Kidney (tissue), 14 donors: Measurements from ENCODE around the gene JHY. TPM values are rescaled to one million over a fixed set of nuclear protein-coding genes. Genes with fewer than 3 reads are reported as not detected.

ENCODE experiments used
- DNase-seq, 5 donors: peaks; one replicate each; pipeline ENCODE4 v3.0.0-alpha.2; 2013 to 2020
- FAIRE-seq: peaks from 2 replicates; lab custom pipeline; 2012; peaks lifted over from hg19 to GRCh38; lab: Jason Lieb, UNC
- H3K27ac ChIP-seq, 2 donors: one replicate each; pipeline ENCODE4 v1.7.0; 2013; ENCODE audit warnings: low read depth in 2 of 2, low read length in 2 of 2, inconsistent platforms in 1 of 2
- H3K27me3 ChIP-seq: one replicate; pipeline ENCODE4 v1.7.1; 2013; ENCODE audit warnings: low read length, inconsistent platforms; ENCODE audit not compliant: control insufficient read depth, insufficient read depth
- H3K36me3 ChIP-seq, 3 donors: one replicate each; pipeline versions ENCODE4 v1.7.0 to v1.7.1; 2013; ENCODE audit warnings: low read length in 3 of 3, control low read depth in 1 of 3, inconsistent platforms in 1 of 3; ENCODE audit not compliant: insufficient read depth in 3 of 3, control insufficient read depth in 2 of 3
- H3K4me1 ChIP-seq, 3 donors: one replicate each; pipeline versions ENCODE4 v1.7.0 to v1.7.1; 2013; ENCODE audit warnings: low read length in 3 of 3, inconsistent platforms in 1 of 3, low read depth in 1 of 3; ENCODE audit not compliant: control insufficient read depth in 2 of 3, insufficient read depth in 2 of 3
- H3K4me3 ChIP-seq, 3 donors: one replicate each; pipeline versions ENCODE4 v1.7.0 to v1.8.1; 2013; ENCODE audit warnings: low read length in 3 of 3, control low read depth in 1 of 3, inconsistent platforms in 1 of 3
- H3K9ac ChIP-seq, 3 donors: one replicate each; pipeline versions ENCODE4 v1.7.0 to v1.7.1; 2013; ENCODE audit warnings: low read length in 3 of 3, control low read depth in 1 of 3, inconsistent platforms in 1 of 3
- H3K9me3 ChIP-seq, 3 donors: one replicate each; pipeline versions ENCODE4 v1.7.0 to v1.7.1; 2013; ENCODE audit warnings: low read length in 3 of 3, control low read depth in 1 of 3, inconsistent platforms in 1 of 3; ENCODE audit not compliant: control insufficient read depth in 2 of 3, insufficient read depth in 1 of 3
- CTCF ChIP-seq: IDR thresholded peaks from 3 replicates; pipeline ENCODE4 v1.5.1; 2012; ENCODE audit warnings: mild to moderate bottlenecking, moderate library complexity, borderline replicate concordance; ENCODE audit not compliant: insufficient read depth; ENCODE audit errors: extremely low read depth
- intact Hi-C: fragments of 100-400 bp; cut with DNase I; formaldehyde crosslinking; loops from one replicate; pipeline ENCODE4 v1.11.1; 2022
- polyA plus RNA-seq: library from polyadenylated mRNA; stranded (reverse); fragments of 350-450 nt; fragmentation: Illumina TruSeq; extraction: RNeasy Lipid Tissue Mini Kit (QIAGEN cat#74804); gene quantifications from one replicate; pipeline ENCODE4 v1.2.3, GENCODE V29; 2014; ENCODE audit warnings: low read depth, low replicate concordance; ENCODE audit not compliant: insufficient read depth
- total RNA-seq: library from RNA; stranded (reverse); fragmentation: NEBNext Ultra II Directional; extraction: Animal tissue kit (Norgen Biotek cat#: 25700); gene quantifications from one replicate; pipeline ENCODE4 v1.2.1, GENCODE V29; 2021
- donor health status: control.
- donor health status: control.
- donor health status: control.
- donor health status: control.
- donor health status: control.
- donor health status: DM: yes; HTN: yes; CAD: no.
- donor health status: Normal renal cell carcinoma (clear cell type).

JHY gene
- total and polyA plus RNA-seq, 2 donors from 2014 or later, result 4.8 to 13.6 TPM

- DNase-seq, result no peak
- TF ChIP-seq CTCF, result no peak
- H3K4me3 ChIP-seq, result no peak overlapping the region
- peaks cover 0 to 2% (median 0%) of the 10 kb centered on the region in 3 donors for H3K36me3 ChIP-seq
- H3K27me3 ChIP-seq, result no peaks in the 10 kb centered on the region
- no peak overlapping the region for H3K27ac ChIP-seq
- intact Hi-C loops, result no loop called here
- no peak overlapping the region for H3K9ac ChIP-seq
- no peaks in the 10 kb centered on the region for H3K9me3 ChIP-seq
- FAIRE-seq, result peak; percentile 37
- H3K4me1 ChIP-seq, result no peaks in the 10 kb centered on the region
Observed at GRCh38 chr11:122933416-122933815, 50.9 kb downstream of the JHY start.

- DNase-seq (no peak), FAIRE-seq (no peak)
- H3K4me3 ChIP-seq, result no peak overlapping the region
- no peak for TF ChIP-seq CTCF
- H3K9me3 ChIP-seq, result no peaks in the 10 kb centered on the region
- intact Hi-C loops, result no loop called here
- no peaks in the 10 kb centered on the region for H3K36me3 ChIP-seq
- H3K27me3 ChIP-seq, result no peaks in the 10 kb centered on the region
- no peaks in the 10 kb centered on the region for H3K4me1 ChIP-seq
- H3K27ac ChIP-seq, result no peak overlapping the region
- H3K9ac ChIP-seq, result no peak overlapping the region
Observed at GRCh38 chr11:122937983-122938382, 55.4 kb downstream of the JHY start.

- DNase-seq (no peak), FAIRE-seq (no peak)
- H3K9ac ChIP-seq, result no peak overlapping the region
- no peak for TF ChIP-seq CTCF
- no peaks in the 10 kb centered on the region for H3K36me3 ChIP-seq
- no peak overlapping the region for H3K4me3 ChIP-seq
- H3K27me3 ChIP-seq, result no peaks in the 10 kb centered on the region
- no peak overlapping the region for H3K27ac ChIP-seq
- H3K9me3 ChIP-seq, result no peaks in the 10 kb centered on the region
- intact Hi-C loops, result no loop called here
- no peaks in the 10 kb centered on the region for H3K4me1 ChIP-seq
Observed at GRCh38 chr11:122938557-122938956, 56.0 kb downstream of the JHY start.

GRCh38 chr11:122951211-122951610 lies 68.7 kb downstream of the JHY start:
- TF ChIP-seq CTCF, result no peak
- no peaks in the 10 kb centered on the region for H3K4me1 ChIP-seq
- H3K36me3 ChIP-seq, result peaks cover 0 to 13% (median 0%) of the 10 kb centered on the region in 3 donors
- no peaks in the 10 kb centered on the region for H3K9me3 ChIP-seq
- H3K4me3 ChIP-seq, result no peak overlapping the region
- H3K27me3 ChIP-seq, result no peaks in the 10 kb centered on the region
- H3K9ac ChIP-seq, result no peak overlapping the region
- intact Hi-C loops, result no loop called here
- no peak for FAIRE-seq
- peak in 3 of 5 donors; percentile 11 to 50 (median 42) for DNase-seq
- no peak overlapping the region for H3K27ac ChIP-seq
